OCI-LY1 (cell line): ENCODE results near the gene SIK3.

Experiments used
- H2AFZ ChIP-seq: fragments of 200-600 bp; sonication (generic), shearing (Covaris generic); 2 replicates; pipeline ENCODE4 v1.6.0; 2014; ENCODE audit warnings: antibody characterized with exemption, mild to moderate bottlenecking, low read length
- H3F3A ChIP-seq: fragments of 200-600 bp; sonication (generic), shearing (Covaris generic); 2 replicates; pipeline ENCODE4 v1.6.0; 2014; ENCODE audit warnings: mild to moderate bottlenecking, antibody characterized with exemption, low read length, moderate library complexity; ENCODE audit not compliant: insufficient read depth
- H3K27ac ChIP-seq: fragments of 200-600 bp; sonication (generic); 2 replicates; pipeline ENCODE4 v1.5.1; 2014; ENCODE audit warnings: low read length, mixed run types, mild to moderate bottlenecking, low read depth; ENCODE audit not compliant: poor library complexity, severe bottlenecking
- H3K27me3 ChIP-seq: fragments of 200-600 bp; sonication (generic); 2 replicates; pipeline ENCODE4 v1.6.0; 2014; ENCODE audit warnings: antibody characterized with exemption, mild to moderate bottlenecking, low read length, moderate library complexity; ENCODE audit not compliant: insufficient read depth
- H3K36me3 ChIP-seq: fragments of 200-600 bp; sonication (generic); 2 replicates; pipeline ENCODE4 v1.6.1; 2014; ENCODE audit warnings: mild to moderate bottlenecking, antibody characterized with exemption, low read length, moderate library complexity, mixed read lengths; ENCODE audit not compliant: insufficient read depth
- H3K4me1 ChIP-seq: fragments of 200-600 bp; sonication (generic); 2 replicates; pipeline ENCODE4 v1.5.1; 2014; ENCODE audit warnings: mild to moderate bottlenecking, low read length, moderate library complexity; ENCODE audit not compliant: insufficient read depth, severe bottlenecking
- H3K4me2 ChIP-seq: fragments of 200-600 bp; sonication (generic), shearing (Covaris generic); 2 replicates; pipeline ENCODE4 v1.6.1; 2014; ENCODE audit warnings: low read length
- H3K4me3 ChIP-seq: fragments of 200-600 bp; sonication (generic); 2 replicates; pipeline ENCODE4 v1.5.1; 2014; ENCODE audit warnings: low read length, low read depth, mild to moderate bottlenecking, mixed read lengths; ENCODE audit not compliant: poor library complexity, severe bottlenecking
- H3K79me2 ChIP-seq: fragments of 200-600 bp; shearing (Covaris generic); 2 replicates; pipeline ENCODE4 v1.6.1; 2016; ENCODE audit warnings: mixed run types, low read length, mixed read lengths; ENCODE audit not compliant: insufficient read depth
- H3K9ac ChIP-seq: fragments of 200-600 bp; sonication (generic), shearing (Covaris generic); 2 replicates; pipeline ENCODE4 v1.6.1; 2014; ENCODE audit warnings: mild to moderate bottlenecking, low read length, mixed read lengths
- H3K9me2 ChIP-seq: fragments of 200-600 bp; sonication (generic), shearing (Covaris generic); 2 replicates; pipeline ENCODE4 v1.6.1; 2014; ENCODE audit warnings: low read depth, mild to moderate bottlenecking, low read length, mixed read lengths
- H3K9me3 ChIP-seq: fragments of 200-600 bp; shearing (Covaris generic); 2 replicates; pipeline ENCODE4 v1.6.1; 2014; ENCODE audit warnings: low read length, mixed read lengths
- H4K20me1 ChIP-seq: fragments of 200-600 bp; sonication (generic), shearing (Covaris generic); 2 replicates; pipeline ENCODE4 v1.6.0; 2016; ENCODE audit warnings: mild to moderate bottlenecking, low read length; ENCODE audit not compliant: insufficient read depth
- EZH2 ChIP-seq: fragments of 200-600 bp; sonication (generic), shearing (Covaris generic); IDR thresholded peaks from 2 replicates; pipeline ENCODE4 v1.8.0; 2017; ENCODE audit warnings: borderline replicate concordance, mixed run types, mild to moderate bottlenecking, antibody characterized with exemption, low read length, moderate library complexity, mixed read lengths
- TF ChIP-seq, protein P1 (sequence below): fragments of 200-600 bp; sonication (generic), shearing (Covaris generic); IDR thresholded peaks from 2 replicates; pipeline ENCODE4 v1.5.1; 2017; ENCODE audit warnings: mild to moderate bottlenecking, antibody characterized with exemption, low read length, moderate library complexity, mixed read lengths

SIK3 gene

DNA sequence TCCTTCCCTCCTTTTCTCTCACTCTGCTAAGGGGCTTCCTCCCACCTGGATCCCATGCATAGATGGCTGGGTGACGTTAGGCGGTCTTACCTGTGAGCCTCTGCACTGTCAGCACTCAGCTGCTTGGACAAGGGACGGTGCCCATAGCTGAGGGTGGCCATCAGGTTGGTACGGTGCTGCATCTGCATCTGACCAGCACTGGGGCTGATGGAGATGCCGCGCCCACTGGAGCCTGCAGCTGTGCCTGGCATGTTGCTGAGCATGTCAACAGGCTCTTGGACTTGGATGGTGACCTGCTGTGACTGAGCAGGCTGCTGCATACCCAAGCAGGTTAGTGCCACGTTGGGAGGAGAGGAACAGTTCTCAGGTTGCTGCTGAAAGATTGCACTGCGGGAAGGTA, 239.1 kb downstream of the SIK3 start:
- Histone ChIP-seq H3K4me1 (peaks cover 6% of the 10 kb centered on the region), H3K9ac (no peak overlapping the region), H3K27me3 (no peaks in the 10 kb centered on the region), H3K79me2 (no peaks in the 10 kb centered on the region), H4K20me1 (no peaks in the 10 kb centered on the region), H3F3A (no peaks in the 10 kb centered on the region), H3K9me3 (no peaks in the 10 kb centered on the region), H3K27ac (no peak overlapping the region), H2AFZ (no peak overlapping the region), H3K4me2 (no peak overlapping the region), H3K9me2 (no peaks in the 10 kb centered on the region), H3K4me3 (no peak overlapping the region), H3K36me3 (peaks cover 87% of the 10 kb centered on the region)
- TF ChIP-seq, protein P1, sequence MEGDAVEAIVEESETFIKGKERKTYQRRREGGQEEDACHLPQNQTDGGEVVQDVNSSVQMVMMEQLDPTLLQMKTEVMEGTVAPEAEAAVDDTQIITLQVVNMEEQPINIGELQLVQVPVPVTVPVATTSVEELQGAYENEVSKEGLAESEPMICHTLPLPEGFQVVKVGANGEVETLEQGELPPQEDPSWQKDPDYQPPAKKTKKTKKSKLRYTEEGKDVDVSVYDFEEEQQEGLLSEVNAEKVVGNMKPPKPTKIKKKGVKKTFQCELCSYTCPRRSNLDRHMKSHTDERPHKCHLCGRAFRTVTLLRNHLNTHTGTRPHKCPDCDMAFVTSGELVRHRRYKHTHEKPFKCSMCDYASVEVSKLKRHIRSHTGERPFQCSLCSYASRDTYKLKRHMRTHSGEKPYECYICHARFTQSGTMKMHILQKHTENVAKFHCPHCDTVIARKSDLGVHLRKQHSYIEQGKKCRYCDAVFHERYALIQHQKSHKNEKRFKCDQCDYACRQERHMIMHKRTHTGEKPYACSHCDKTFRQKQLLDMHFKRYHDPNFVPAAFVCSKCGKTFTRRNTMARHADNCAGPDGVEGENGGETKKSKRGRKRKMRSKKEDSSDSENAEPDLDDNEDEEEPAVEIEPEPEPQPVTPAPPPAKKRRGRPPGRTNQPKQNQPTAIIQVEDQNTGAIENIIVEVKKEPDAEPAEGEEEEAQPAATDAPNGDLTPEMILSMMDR, result no peak
- TF ChIP-seq EZH2, result no peak

DNA sequence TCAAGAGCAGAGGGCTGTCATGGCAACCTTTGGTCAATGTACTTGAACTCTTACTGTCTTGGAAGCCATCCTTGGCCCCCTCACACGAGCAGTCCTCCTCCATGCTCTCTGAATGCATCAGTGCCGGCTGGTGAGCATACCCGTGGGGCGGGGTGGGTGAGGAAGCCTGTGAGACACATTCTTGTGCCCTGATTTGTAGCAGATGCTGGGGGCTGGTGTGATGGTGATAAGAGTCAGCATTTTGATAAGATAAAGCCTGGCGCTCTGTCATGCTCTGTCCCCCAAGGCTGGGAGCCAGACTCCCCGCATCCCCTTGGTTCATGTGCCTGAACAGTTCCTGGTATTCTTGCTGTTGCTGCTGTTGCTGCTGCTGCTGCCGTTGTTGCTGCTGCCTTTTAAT, 240.3 kb downstream of the SIK3 start:
- Histone ChIP-seq H3K27ac (no peak overlapping the region), H3K9ac (no peak overlapping the region), H4K20me1 (no peaks in the 10 kb centered on the region), H3K36me3 (peaks cover 80% of the 10 kb centered on the region), H3K27me3 (no peaks in the 10 kb centered on the region), H3K4me1 (peaks cover 18% of the 10 kb centered on the region), H3K9me3 (no peaks in the 10 kb centered on the region), H3F3A (no peaks in the 10 kb centered on the region), H3K4me2 (no peak overlapping the region), H2AFZ (no peak overlapping the region), H3K79me2 (no peaks in the 10 kb centered on the region), H3K4me3 (no peak overlapping the region), H3K9me2 (no peaks in the 10 kb centered on the region)
- TF ChIP-seq, protein P1, result no peak
- TF ChIP-seq EZH2, result no peak

DNA sequence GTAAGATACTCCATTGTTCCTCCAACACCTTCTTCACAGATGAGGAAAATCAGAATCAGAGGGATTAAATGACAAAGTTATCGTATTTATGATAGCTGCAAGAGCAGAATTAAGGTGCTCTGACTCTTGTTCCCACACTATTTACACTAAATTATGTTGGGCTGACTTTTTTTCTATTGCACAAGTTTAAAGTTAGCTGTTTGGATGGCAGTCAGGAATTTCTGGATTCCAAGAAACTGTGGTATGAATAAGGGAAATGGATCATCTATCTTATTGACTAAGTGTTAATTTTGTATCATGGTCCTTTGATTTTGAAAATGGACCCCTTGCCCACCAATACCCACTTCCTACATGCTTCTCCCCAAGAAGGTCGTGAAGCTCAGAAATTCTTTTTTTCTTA, 240.9 kb downstream of the SIK3 start:
- Histone ChIP-seq H3K4me2 (no peak overlapping the region), H3K9me2 (no peaks in the 10 kb centered on the region), H4K20me1 (no peaks in the 10 kb centered on the region), H3K4me3 (no peak overlapping the region), H3K4me1 (peaks cover 25% of the 10 kb centered on the region), H3K27me3 (no peaks in the 10 kb centered on the region), H3K9ac (no peak overlapping the region), H3K79me2 (no peaks in the 10 kb centered on the region), H3K36me3 (peaks cover 76% of the 10 kb centered on the region), H3F3A (no peaks in the 10 kb centered on the region), H3K9me3 (no peaks in the 10 kb centered on the region), H2AFZ (no peak overlapping the region), H3K27ac (no peak overlapping the region)
- TF ChIP-seq, protein P1, result no peak
- TF ChIP-seq EZH2, result no peak
